Measurements from ENCODE around the gene VMP1.
A peak's percentile ranks its signal among the peaks of the same experiment; 100 is the strongest.

The VMP1 gene

DNA sequence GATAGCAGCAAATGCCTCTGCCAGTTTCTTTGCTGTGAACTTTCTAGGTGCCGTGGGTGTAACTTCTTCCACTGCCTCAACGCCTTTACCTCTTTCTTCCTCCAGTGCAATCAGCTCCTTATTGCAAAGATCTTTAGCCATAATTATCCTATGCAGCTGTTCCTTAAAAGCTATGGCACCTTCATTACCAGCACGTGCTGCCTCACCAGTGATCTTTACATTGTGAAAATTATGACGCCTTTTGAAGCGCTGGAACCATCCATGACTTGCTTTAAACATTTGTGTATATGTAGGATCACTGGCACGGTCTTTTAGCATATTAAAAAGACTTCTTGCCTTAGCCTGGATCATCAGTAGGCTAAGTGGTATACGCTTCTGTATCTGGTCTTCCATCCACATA is 8.2 kb upstream of the VMP1 start:
- in situ Hi-C loops (cut with HindIII; ENCODE audit: low pct_ligation_motif_present, low pct_unique_long_range_greater_than_20kb, low sequenced_read_pairs): no loop called here
- no peak for DNase-seq

GRCh38 chr17:59699786-59700185 is 7.7 kb upstream of the VMP1 start:
- in situ Hi-C loops (cut with HindIII; ENCODE audit: low pct_ligation_motif_present, low pct_unique_long_range_greater_than_20kb, low sequenced_read_pairs): no loop called here

GRCh38 chr17:59702304-59702703 is 5.2 kb upstream of the VMP1 start:
- no peak for DNase-seq
- in situ Hi-C loops (cut with HindIII; ENCODE audit: low pct_ligation_motif_present, low pct_unique_long_range_greater_than_20kb, low sequenced_read_pairs): no loop called here

More at GRCh38 chr17:59699786-59700185, 7.7 kb upstream of the VMP1 start:
- no peak for DNase-seq

DNA sequence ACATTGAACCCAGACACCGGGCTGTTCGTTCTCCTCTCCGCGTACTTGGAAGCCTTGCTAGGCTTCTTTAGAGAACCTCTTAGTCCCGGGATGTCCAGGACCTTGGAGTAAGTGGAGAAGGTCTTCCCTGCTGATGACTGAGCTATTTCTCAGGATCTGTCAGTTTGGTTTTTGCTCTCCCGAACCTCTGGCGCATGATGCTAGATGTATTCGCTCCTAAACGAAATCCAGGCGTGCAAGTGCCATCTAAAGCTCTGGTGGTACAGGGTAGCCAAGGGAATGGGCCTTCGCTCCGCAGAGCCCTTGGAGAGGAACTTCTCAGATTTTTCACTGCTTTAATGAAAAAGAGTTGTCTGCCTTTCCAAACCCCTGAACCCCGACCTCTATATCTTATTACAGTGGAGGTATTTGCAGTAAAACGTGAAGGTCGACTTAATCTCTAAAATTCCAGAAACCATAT is 547 bp downstream of the VMP1 start:
- in situ Hi-C loops (cut with HindIII; ENCODE audit: low pct_ligation_motif_present, low pct_unique_long_range_greater_than_20kb, low sequenced_read_pairs): no loop called here
- peak; percentile 34 for DNase-seq

GRCh38 chr17:59711936-59712335 is 4.5 kb downstream of the VMP1 start:
- no peak for DNase-seq
- in situ Hi-C loops (cut with HindIII; ENCODE audit: low pct_ligation_motif_present, low pct_unique_long_range_greater_than_20kb, low sequenced_read_pairs): no loop called here

DNA sequence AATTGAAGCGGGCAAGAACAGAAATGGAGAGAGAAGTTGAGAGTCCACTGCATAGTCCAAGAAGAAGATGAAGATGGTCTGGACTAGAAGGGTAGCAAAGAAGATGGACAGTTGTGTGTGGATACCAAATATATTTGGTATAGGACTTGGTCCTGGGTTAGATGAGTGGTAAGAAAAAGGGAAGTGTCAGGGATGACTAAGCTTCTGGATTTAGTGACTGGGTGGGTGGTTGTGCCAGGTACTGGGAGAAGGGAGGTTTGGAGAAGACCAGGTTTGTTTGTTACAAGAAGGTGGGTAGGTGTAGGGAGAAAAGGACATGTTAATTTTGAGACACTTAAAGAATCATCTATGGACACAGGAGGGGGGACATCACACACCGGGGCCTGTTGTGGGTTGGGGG is 5.4 kb downstream of the VMP1 start:
- DNase-seq: no peak
- in situ Hi-C loops (cut with HindIII; ENCODE audit: low pct_ligation_motif_present, low pct_unique_long_range_greater_than_20kb, low sequenced_read_pairs): no loop called here

GRCh38 chr17:59714255-59714654 is 6.8 kb downstream of the VMP1 start:
- in situ Hi-C loops (cut with HindIII; ENCODE audit: low pct_ligation_motif_present, low pct_unique_long_range_greater_than_20kb, low sequenced_read_pairs): no loop called here
- DNase-seq: no peak

DNA sequence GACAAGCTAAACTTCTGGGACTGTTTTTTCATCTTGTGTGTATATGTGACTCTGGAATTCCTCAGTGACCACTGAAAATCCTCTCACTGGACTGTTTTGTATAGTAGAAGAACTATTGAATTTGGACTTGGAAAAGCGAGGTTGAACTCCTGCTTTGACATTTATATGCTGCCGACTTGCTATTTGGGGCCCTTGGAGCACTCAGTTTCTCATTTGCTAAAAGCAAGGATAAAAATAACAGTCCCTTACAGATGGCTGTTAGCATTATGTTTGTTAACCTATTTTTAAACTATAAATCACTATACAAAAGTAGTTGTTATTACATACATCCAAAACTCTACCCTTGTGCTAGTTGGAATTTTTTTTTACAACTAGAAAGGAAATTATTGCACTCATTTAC is 9.0 kb downstream of the VMP1 start:
- in situ Hi-C loops (cut with HindIII; ENCODE audit: low pct_ligation_motif_present, low pct_unique_long_range_greater_than_20kb, low sequenced_read_pairs): no loop called here
- no peak for DNase-seq

DNA sequence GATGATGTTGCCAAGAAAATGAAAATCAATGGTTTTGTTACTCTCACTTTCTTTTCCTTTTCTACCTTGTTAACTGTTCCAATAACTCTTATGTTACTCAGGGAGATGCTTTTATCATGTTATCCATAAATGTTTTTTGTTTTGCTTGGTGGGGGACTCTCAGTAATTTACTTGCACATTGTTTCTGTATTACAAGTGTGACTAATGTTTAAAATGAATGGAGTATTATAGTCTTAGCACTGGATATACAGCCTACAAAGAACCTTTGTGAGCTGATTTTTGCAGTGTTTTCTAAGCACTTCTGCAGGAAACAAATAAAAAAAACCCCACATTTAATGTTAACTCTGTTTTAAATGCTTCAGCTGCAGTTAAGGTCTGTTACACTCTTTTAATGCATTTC is 12.1 kb downstream of the VMP1 start:
- in situ Hi-C loops (cut with HindIII; ENCODE audit: low pct_ligation_motif_present, low pct_unique_long_range_greater_than_20kb, low sequenced_read_pairs): no loop called here
- DNase-seq: no peak

DNA sequence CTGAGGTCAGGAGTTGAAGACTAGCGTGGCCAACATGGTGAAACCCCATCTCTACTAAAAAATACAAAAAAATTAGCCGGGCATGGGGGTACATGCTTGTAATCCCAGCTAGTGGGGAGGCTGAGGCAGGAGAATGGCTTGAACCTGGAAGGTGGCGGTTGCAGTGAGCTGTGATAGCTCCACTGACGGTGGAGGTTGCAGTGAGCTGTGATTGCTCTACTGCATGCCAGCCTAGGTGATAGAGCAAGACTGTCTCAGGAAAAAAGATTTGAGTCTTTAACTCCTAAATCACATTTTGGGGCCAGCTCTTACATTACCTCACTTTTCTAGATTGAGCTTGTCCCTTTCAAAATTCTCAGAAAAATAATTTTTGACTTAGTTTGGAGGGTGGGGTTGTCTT is 15.2 kb downstream of the VMP1 start:
- in situ Hi-C loops (cut with HindIII; ENCODE audit: low pct_ligation_motif_present, low pct_unique_long_range_greater_than_20kb, low sequenced_read_pairs): no loop called here
- no peak for DNase-seq

DNA sequence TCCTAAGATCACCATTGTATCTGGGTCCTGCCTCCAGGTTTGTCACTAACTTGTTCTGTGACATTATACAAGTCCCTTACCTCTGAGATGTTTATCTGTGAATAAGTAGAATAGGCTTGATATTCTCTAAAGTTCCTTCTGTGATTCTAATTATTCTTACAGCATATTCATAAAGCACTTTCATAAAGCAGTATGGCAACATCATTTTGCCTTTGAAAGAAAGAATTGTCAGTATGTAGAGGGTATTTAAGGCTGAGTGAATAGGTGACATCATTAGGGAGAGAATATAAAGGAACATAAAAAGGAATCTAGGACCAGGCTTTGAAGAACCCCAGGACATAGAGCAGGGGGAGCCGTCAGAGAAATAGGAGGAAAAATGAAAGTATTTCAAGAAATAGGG is 15.6 kb downstream of the VMP1 start:
- in situ Hi-C loops (cut with HindIII; ENCODE audit: low pct_ligation_motif_present, low pct_unique_long_range_greater_than_20kb, low sequenced_read_pairs): no loop called here
- no peak for DNase-seq

DNA sequence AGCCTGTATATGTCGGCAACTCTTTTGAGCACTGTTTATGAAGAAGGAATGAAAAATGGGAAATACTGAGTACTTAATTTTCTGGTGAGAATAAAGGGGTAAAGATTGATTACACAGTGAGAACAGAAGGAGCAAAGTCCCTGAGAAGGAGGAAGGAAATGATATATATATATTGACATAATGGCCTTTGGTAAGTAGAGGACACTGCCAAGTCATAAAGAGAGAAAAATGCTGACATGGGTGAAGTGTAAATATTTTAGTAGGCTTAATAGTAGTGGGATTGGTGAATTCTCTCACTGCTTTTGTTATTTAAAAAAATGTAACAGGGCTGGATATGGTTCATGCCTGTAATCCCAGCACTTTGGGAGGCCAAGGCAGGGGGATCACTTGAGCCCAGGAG is 16.2 kb downstream of the VMP1 start:
- DNase-seq: no peak
- in situ Hi-C loops (cut with HindIII; ENCODE audit: low pct_ligation_motif_present, low pct_unique_long_range_greater_than_20kb, low sequenced_read_pairs): no loop called here

DNA sequence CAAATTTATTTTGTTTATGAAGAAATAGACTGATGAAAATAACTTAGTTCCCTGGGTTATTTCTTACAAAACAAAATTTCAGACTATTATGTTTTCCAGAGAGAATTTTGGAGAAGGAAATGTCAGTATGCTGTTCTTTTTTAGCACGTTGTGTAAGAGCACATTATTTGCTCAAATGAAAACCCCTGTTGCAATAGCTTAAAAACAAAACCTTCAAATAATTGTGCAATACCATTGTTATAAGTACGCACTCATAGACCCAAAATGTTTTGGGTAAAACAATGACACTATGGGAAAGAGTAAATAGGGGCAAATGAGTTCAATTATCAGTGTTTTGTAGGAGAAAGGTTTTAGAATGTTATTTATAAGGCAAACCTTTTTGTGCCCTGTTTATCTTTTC is 18.2 kb downstream of the VMP1 start:
- in situ Hi-C loops (cut with HindIII; ENCODE audit: low pct_ligation_motif_present, low pct_unique_long_range_greater_than_20kb, low sequenced_read_pairs): no loop called here
- DNase-seq: no peak

GRCh38 chr17:59727817-59728533 is 20.5 kb downstream of the VMP1 start:
- in situ Hi-C loops (cut with HindIII; ENCODE audit: low pct_ligation_motif_present, low pct_unique_long_range_greater_than_20kb, low sequenced_read_pairs): no loop called here

DNA sequence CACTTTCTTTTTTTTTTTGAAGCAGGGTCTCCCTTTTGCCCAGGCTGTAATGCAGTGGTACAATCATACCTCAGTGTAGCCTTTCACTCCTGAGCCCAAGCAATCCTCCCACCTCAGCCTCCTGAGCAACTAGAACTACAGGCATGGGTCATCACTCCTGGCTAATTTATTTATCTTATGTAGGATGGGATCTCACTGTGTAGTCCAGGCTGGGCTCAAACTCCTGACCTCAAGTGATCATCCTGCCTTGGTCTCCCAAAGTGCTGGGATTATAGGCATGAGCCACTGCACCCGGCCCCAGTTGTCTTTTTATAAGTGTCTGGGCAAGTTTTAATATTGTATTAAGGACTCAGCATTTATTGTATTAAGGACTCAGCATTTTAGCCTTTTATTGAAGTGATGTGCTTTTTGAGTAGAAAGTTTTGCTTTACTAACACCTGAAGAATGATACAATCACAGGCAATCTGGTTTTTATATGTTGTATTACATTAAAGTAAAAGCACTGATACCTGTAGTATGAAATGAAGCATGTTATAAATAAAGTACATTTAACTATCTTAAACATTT is 22.9 kb downstream of the VMP1 start:
- no peak for DNase-seq
- in situ Hi-C loops (cut with HindIII; ENCODE audit: low pct_ligation_motif_present, low pct_unique_long_range_greater_than_20kb, low sequenced_read_pairs): no loop called here

More at GRCh38 chr17:59727817-59728533, 20.5 kb downstream of the VMP1 start:
- no peak for DNase-seq

GRCh38 chr17:59733697-59734096 is 26.2 kb downstream of the VMP1 start:
- DNase-seq: no peak
- in situ Hi-C loops (cut with HindIII; ENCODE audit: low pct_ligation_motif_present, low pct_unique_long_range_greater_than_20kb, low sequenced_read_pairs): no loop called here

- DNase-seq: no peak
- in situ Hi-C loops (cut with HindIII; ENCODE audit: low pct_ligation_motif_present, low pct_unique_long_range_greater_than_20kb, low sequenced_read_pairs): no loop called here
Observed at GRCh38 chr17:59734226-59734625, 26.8 kb downstream of the VMP1 start.

- no peak for DNase-seq
- in situ Hi-C loops (cut with HindIII; ENCODE audit: low pct_ligation_motif_present, low pct_unique_long_range_greater_than_20kb, low sequenced_read_pairs): no loop called here
Observed at GRCh38 chr17:59737324-59737723, 29.9 kb downstream of the VMP1 start.

- in situ Hi-C loops (cut with HindIII; ENCODE audit: low pct_ligation_motif_present, low pct_unique_long_range_greater_than_20kb, low sequenced_read_pairs): no loop called here
Observed at GRCh38 chr17:59743842-59744241, 36.4 kb downstream of the VMP1 start.

GRCh38 chr17:59745040-59745439 is 37.6 kb downstream of the VMP1 start:
- in situ Hi-C loops (cut with HindIII; ENCODE audit: low pct_ligation_motif_present, low pct_unique_long_range_greater_than_20kb, low sequenced_read_pairs): no loop called here
- no peak for DNase-seq

More at GRCh38 chr17:59743842-59744241, 36.4 kb downstream of the VMP1 start:
- DNase-seq: no peak

All from ACHN (cell line).